Fibroblast of skin of right biceps (primary cell): ENCODE measurements around the gene ANGPTL2.
"Not testable (repeated sequence)": the region's sequence is repeated elsewhere in the genome, so short reads cannot be mapped to it uniquely, and the experiment has no call there.

Experiments
- DNase-seq: peaks from one replicate; pipeline ENCODE4 v3.0.0-alpha.2; 2013

ANGPTL2 gene

GRCh38 chr9:127122176-127123063 is at the start of gene ANGPTL2:
TSS of gene ANGPTL2 (minus strand) at chr9:127122635. CDS start at chr9:127108731, 13,904 bp downstream.
- peak; percentile 92 for DNase-seq

- DNase-seq = not testable (repeated sequence)
These were observed 48.9 kb upstream of the ANGPTL2 start for GRCh38 chr9:127171348-127171747.

GRCh38 chr9:127170652-127171051 is 48.2 kb upstream of the ANGPTL2 start:
- DNase-seq = no peak

GRCh38 chr9:127170103-127170502 is 47.7 kb upstream of the ANGPTL2 start:
- DNase-seq = no peak

- DNase-seq = no peak
These were observed 47.1 kb upstream of the ANGPTL2 start for GRCh38 chr9:127169575-127169883.

GRCh38 chr9:127168756-127169574 is 46.5 kb upstream of the ANGPTL2 start:
- DNase-seq = no peak

- DNase-seq = no peak
These were observed 45.3 kb upstream of the ANGPTL2 start for GRCh38 chr9:127167560-127168326.

GRCh38 chr9:127166651-127167524 is 44.5 kb upstream of the ANGPTL2 start:
- DNase-seq = peak; percentile 48

- no peak for DNase-seq
These were observed 43.7 kb upstream of the ANGPTL2 start for GRCh38 chr9:127166111-127166510.

GRCh38 chr9:127165116-127165515 is 42.7 kb upstream of the ANGPTL2 start:
- no peak for DNase-seq

- DNase-seq = peak; percentile 83
These were observed 41.0 kb upstream of the ANGPTL2 start for GRCh38 chr9:127163409-127163808.

- peak; percentile 27 for DNase-seq
These were observed 40.5 kb upstream of the ANGPTL2 start for GRCh38 chr9:127162864-127163365.

GRCh38 chr9:127162046-127162863 is 39.8 kb upstream of the ANGPTL2 start:
- DNase-seq = peak; percentile 12

- DNase-seq = no peak
These were observed 38.7 kb upstream of the ANGPTL2 start for GRCh38 chr9:127161081-127161624.

GRCh38 chr9:127159949-127160610 is 37.6 kb upstream of the ANGPTL2 start:
- DNase-seq = no peak

- peak; percentile 73 for DNase-seq
These were observed 36.9 kb upstream of the ANGPTL2 start for GRCh38 chr9:127159325-127159801.

GRCh38 chr9:127158786-127159324 is 36.4 kb upstream of the ANGPTL2 start:
- DNase-seq = no peak

GRCh38 chr9:127155314-127155960 is 33.0 kb upstream of the ANGPTL2 start:
- no peak for DNase-seq
